ENCODE measurements around the gene BICDL2. TPM values are rescaled to one million over a fixed set of nuclear protein-coding genes. Genes with fewer than 3 reads are reported as not detected.
A peak's percentile ranks its signal among the peaks of the same experiment; 100 is the strongest.

BICDL2 gene
- total and polyA plus RNA-seq, 9 of the 15 experiments (the other 6 are each of a cell fraction or from before 2014, with no cell fraction given) = 0.09 to 0.28 (median 0.09) TPM; not detected in 6

DNA sequence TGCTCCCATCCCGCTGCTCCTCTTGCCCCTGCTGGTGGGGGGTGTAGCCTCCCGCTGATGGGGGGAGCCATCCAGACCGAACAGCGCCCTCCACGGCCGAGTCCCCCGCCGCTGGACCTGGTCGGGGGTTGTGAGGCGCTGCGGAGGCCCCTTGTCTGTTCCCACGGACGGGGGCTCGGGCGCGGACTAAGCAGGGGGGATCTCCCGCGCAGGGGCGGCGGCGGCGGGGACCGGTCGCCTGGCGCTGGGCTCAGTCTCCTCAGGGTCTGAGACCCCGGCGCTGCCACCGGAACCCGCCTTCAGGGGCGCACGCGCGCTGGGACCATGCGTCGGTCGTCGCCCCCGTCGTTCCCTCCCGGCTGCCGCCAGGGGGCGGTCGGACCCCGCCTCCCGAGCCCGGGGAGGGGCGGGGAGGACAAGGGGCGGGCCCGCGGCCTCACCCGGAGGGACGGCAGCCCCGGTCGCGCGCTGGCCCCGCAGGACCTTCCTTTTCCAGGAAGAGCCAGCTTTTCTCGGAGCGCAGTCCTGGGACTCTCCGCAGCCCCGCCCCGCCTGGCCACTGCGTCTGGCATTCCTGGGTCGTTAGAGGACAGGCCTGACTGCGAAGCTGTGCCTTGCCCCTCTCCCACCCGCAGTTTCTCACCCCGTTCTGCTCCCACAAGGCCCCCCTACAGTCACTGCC, 22.4 kb upstream of the BICDL2 start (continued):
- TF ChIP-seq, protein P1, sequence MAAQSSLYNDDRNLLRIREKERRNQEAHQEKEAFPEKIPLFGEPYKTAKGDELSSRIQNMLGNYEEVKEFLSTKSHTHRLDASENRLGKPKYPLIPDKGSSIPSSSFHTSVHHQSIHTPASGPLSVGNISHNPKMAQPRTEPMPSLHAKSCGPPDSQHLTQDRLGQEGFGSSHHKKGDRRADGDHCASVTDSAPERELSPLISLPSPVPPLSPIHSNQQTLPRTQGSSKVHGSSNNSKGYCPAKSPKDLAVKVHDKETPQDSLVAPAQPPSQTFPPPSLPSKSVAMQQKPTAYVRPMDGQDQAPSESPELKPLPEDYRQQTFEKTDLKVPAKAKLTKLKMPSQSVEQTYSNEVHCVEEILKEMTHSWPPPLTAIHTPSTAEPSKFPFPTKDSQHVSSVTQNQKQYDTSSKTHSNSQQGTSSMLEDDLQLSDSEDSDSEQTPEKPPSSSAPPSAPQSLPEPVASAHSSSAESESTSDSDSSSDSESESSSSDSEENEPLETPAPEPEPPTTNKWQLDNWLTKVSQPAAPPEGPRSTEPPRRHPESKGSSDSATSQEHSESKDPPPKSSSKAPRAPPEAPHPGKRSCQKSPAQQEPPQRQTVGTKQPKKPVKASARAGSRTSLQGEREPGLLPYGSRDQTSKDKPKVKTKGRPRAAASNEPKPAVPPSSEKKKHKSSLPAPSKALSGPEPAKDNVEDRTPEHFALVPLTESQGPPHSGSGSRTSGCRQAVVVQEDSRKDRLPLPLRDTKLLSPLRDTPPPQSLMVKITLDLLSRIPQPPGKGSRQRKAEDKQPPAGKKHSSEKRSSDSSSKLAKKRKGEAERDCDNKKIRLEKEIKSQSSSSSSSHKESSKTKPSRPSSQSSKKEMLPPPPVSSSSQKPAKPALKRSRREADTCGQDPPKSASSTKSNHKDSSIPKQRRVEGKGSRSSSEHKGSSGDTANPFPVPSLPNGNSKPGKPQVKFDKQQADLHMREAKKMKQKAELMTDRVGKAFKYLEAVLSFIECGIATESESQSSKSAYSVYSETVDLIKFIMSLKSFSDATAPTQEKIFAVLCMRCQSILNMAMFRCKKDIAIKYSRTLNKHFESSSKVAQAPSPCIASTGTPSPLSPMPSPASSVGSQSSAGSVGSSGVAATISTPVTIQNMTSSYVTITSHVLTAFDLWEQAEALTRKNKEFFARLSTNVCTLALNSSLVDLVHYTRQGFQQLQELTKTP (IDR thresholded peaks at IDR 0.05; ENCODE audit: low read depth in 1 of 2, partially characterized antibody in 2 of 2) = no peak
- TF ChIP-seq, protein P2, sequence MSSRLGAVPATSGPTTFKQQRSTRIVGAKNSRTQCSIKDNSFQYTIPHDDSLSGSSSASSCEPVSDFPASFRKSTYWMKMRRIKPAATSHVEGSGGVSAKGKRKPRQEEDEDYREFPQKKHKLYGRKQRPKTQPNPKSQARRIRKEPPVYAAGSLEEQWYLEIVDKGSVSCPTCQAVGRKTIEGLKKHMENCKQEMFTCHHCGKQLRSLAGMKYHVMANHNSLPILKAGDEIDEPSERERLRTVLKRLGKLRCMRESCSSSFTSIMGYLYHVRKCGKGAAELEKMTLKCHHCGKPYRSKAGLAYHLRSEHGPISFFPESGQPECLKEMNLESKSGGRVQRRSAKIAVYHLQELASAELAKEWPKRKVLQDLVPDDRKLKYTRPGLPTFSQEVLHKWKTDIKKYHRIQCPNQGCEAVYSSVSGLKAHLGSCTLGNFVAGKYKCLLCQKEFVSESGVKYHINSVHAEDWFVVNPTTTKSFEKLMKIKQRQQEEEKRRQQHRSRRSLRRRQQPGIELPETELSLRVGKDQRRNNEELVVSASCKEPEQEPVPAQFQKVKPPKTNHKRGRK (tag; IDR thresholded peaks at IDR 0.05) = no peak
- TF ChIP-seq CREM (IDR thresholded peaks at IDR 0.05; ENCODE audit: low read depth) (peak; percentile 67), HDAC1 (IDR thresholded peaks at IDR 0.05) (peak in 1 of 2 experiments; percentile 20; a peak in 1 of 4 replicates), HOXB6 (CRISPR knock-in tag; IDR thresholded peaks at IDR 0.05; ENCODE audit: borderline replicate concordance) (no peak), DDX20 (tag; IDR thresholded peaks at IDR 0.05; ENCODE audit: low read depth) (no peak), RFX5 (IDR thresholded peaks at IDR 0.05; ENCODE audit: low read depth, low read length) (no peak), SMARCA4 (IDR thresholded peaks at IDR 0.05) (no peak; the same call in 1 of the 2 replicates), SMARCB1 (IDR thresholded peaks at IDR 0.05; ENCODE audit: insufficient read length, low read depth) (no peak), POLR2G (IDR thresholded peaks at IDR 0.05; ENCODE audit: low read depth, low read length) (peak; percentile 82)
- TF ChIP-seq, protein P3, sequence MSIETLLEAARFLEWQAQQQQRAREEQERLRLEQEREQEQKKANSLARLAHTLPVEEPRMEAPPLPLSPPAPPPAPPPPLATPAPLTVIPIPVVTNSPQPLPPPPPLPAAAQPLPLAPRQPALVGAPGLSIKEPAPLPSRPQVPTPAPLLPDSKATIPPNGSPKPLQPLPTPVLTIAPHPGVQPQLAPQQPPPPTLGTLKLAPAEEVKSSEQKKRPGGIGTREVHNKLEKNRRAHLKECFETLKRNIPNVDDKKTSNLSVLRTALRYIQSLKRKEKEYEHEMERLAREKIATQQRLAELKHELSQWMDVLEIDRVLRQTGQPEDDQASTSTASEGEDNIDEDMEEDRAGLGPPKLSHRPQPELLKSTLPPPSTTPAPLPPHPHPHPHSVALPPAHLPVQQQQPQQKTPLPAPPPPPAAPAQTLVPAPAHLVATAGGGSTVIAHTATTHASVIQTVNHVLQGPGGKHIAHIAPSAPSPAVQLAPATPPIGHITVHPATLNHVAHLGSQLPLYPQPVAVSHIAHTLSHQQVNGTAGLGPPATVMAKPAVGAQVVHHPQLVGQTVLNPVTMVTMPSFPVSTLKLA (conservative IDR thresholded peaks at IDR 0.05) = peak in 1 of 2 experiments; percentile 84; a peak in 2 of 4 replicates
- TF ChIP-seq, protein P4, sequence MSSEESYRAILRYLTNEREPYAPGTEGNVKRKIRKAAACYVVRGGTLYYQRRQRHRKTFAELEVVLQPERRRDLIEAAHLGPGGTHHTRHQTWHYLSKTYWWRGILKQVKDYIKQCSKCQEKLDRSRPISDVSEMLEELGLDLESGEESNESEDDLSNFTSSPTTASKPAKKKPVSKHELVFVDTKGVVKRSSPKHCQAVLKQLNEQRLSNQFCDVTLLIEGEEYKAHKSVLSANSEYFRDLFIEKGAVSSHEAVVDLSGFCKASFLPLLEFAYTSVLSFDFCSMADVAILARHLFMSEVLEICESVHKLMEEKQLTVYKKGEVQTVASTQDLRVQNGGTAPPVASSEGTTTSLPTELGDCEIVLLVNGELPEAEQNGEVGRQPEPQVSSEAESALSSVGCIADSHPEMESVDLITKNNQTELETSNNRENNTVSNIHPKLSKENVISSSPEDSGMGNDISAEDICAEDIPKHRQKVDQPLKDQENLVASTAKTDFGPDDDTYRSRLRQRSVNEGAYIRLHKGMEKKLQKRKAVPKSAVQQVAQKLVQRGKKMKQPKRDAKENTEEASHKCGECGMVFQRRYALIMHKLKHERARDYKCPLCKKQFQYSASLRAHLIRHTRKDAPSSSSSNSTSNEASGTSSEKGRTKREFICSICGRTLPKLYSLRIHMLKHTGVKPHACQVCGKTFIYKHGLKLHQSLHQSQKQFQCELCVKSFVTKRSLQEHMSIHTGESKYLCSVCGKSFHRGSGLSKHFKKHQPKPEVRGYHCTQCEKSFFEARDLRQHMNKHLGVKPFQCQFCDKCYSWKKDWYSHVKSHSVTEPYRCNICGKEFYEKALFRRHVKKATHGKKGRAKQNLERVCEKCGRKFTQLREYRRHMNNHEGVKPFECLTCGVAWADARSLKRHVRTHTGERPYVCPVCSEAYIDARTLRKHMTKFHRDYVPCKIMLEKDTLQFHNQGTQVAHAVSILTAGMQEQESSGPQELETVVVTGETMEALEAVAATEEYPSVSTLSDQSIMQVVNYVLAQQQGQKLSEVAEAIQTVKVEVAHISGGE (CRISPR knock-in tag; IDR thresholded peaks at IDR 0.05) = peak in 2 of 3 experiments; percentile 34 to 88; a peak in 3 of 6 replicates
- TF ChIP-seq, protein P5, sequence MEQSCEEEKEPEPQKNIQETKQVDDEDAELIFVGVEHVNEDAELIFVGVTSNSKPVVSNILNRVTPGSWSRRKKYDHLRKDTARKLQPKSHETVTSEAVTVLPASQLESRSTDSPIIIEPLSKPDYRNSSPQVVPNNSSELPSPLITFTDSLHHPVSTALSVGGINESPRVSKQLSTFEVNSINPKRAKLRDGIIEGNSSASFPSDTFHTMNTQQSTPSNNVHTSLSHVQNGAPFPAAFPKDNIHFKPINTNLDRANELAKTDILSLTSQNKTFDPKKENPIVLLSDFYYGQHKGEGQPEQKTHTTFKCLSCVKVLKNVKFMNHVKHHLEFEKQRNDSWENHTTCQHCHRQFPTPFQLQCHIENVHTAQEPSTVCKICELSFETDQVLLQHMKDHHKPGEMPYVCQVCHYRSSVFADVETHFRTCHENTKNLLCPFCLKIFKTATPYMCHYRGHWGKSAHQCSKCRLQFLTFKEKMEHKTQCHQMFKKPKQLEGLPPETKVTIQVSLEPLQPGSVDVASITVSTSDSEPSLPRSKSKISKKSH (CRISPR knock-in tag; IDR thresholded peaks at IDR 0.05) = no peak

All from K562 (cell line).